HUES64 (cell line): ENCODE measurements around the gene CTSC.
"Not testable (repeated sequence)": the region's sequence is repeated elsewhere in the genome, so short reads cannot be mapped to it uniquely, and the experiment has no call there.

ENCODE experiments used
- H3K27ac ChIP-seq: 2 replicates; pipeline ENCODE4 v1.7.0; 2013; ENCODE audit warnings: low read depth, low read length, inconsistent platforms
- H3K27me3 ChIP-seq: 2 replicates; pipeline ENCODE4 v1.6.1; 2013; ENCODE audit warnings: mild to moderate bottlenecking, low read length; ENCODE audit not compliant: insufficient read depth
- H3K36me3 ChIP-seq: 2 replicates; pipeline ENCODE4 v1.6.1; 2013; ENCODE audit warnings: mild to moderate bottlenecking, low read length; ENCODE audit not compliant: insufficient read depth
- H3K4me1 ChIP-seq: 2 replicates; pipeline ENCODE4 v1.6.1; 2013; ENCODE audit warnings: mild to moderate bottlenecking, low read length, moderate library complexity; ENCODE audit not compliant: insufficient read depth
- H3K4me3 ChIP-seq: 2 replicates; pipeline ENCODE4 v1.5.1; 2013; ENCODE audit warnings: mild to moderate bottlenecking, low read length, moderate library complexity
- H3K9ac ChIP-seq: 2 replicates; pipeline ENCODE4 v1.6.1; 2013; ENCODE audit warnings: mild to moderate bottlenecking, low read depth, low read length
- H3K9me3 ChIP-seq: 2 replicates; pipeline ENCODE4 v1.6.1; 2013; ENCODE audit warnings: low read depth, low read length; ENCODE audit not compliant: insufficient read depth
- WGBS: fragments of 150-250, 120-280 bp; methylation state at CpG from one replicate; pipeline ENCODE4 v1.1.7; 2013; ENCODE audit warnings: missing lambda C conversion rate; 5-methylcytosine and 5-hydroxymethylcytosine counted together

The CTSC gene

DNA sequence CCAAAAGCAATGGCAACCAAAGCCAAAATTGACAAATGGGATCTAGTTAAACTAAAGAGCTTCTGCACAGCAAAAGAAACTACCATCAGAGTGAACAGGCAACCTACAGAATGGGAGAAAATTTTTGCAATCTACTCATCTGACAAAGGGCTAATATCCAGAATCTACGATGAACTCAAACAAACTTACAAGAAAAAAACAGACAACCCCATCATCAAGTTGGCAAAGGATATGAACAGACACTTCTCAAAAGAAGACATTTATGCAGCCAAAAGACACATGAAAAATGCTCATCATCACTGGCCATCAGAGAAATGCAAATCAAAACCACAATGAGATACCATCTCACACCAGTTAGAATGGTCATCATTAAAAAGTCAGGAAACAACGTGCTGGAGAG is 92.0 kb downstream of the CTSC start:
- H3K36me3 ChIP-seq, H3K27me3 ChIP-seq, H3K4me1 ChIP-seq, H3K9me3 ChIP-seq, H3K9ac ChIP-seq, H3K4me3 ChIP-seq, H3K27ac ChIP-seq: not testable (repeated sequence)
- WGBS: 100% methylated on average over 2 of the region's 2 CpGs
